ENCODE measurements around the gene HYAL2.
A peak's percentile ranks its signal among the peaks of the same experiment; 100 is the strongest.

The HYAL2 gene

DNA sequence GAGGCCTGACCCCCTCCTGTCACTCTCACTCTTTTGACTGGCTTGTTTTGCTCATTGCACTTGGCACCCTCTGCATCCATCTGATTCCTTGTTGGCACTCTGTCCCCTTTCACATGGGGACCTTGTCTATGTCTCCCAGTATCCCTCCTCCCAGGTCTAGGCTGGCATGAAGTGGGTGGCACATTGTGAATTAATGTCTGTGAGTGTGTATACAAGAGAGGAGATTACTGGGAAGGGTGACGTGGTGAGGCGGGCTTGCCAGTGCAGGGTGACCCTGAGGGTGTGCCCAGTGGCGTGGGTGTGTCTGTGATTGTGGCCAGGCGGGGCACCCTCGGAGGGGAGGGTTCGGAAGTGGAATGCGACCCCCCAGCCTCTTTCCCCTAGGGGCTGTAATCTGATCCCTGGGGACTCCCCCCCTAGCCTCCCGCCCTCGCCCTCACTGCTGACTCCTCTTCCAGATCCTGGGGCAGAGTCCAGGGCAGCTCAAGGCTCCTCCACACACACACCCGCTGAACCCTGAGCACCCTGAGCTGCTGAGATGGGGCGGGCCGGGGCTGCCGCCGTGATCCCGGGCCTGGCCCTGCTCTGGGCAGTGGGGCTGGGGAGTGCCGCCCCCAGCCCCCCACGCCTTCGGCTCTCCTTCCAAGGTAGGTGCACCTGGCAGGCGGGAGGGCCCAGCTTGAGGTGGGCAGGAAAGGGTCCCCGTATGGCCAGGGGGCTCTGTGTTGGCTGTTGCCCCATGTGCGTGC, 53.7 kb downstream of the HYAL2 start, which contains the start of gene SEMA3B:
SEMA3B (plus strand) TSS at position 445 of the 749 bp plus-strand sequence; CDS start at position 539, 94 bp downstream.
- peak; percentile 38 to 66 for DNase-seq

DNA sequence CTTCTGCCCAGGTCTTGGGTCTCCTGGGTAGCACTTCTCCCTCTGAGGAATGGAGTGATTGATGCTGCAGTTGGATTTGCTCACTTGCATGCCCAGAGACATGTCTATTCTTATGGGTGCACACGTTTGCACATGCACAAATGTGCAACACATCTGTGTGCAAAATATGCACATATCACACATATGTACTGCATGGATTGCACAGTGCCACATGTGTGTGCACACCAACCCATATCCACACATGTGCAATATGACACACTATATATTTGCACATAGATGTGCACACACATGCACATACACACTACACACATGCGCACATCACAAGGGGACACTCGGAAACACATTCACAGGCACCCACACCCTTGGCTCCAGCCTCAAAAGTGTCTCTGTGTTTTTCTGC, 54.3 kb downstream of the HYAL2 start:
- no peak for DNase-seq
